GM12892 (cell line): Measurements from ENCODE around the gene VANGL1.

Experiments used
- DNase-seq: peaks from one replicate; pipeline ENCODE4 v3.0.0; 2011; ENCODE audit not compliant: insufficient read length
- FAIRE-seq: peaks from 2 replicates; lab custom pipeline; 2011; peaks lifted over from hg19 to GRCh38; lab: Jason Lieb, UNC
- POLR2A ChIP-seq: IDR thresholded peaks from 2 replicates; pipeline ENCODE4 v1.6.1; 2011; ENCODE audit warnings: low read depth, low read length, control low read depth
- POLR2AphosphoS5 ChIP-seq: IDR thresholded peaks from 2 replicates; pipeline ENCODE4 v1.6.1; 2011; ENCODE audit warnings: low read depth, low read length, control low read depth
- TAF1 ChIP-seq: IDR thresholded peaks from 2 replicates; pipeline ENCODE4 v1.6.1; 2011; ENCODE audit warnings: low read depth, mild to moderate bottlenecking, control low read depth, low read length, borderline replicate concordance

The VANGL1 gene

GRCh38 chr1:115661157-115661556 is 19.4 kb downstream of the VANGL1 start:
- FAIRE-seq = no peak
- DNase-seq = no peak
- TF ChIP-seq TAF1 = no peak
- TF ChIP-seq POLR2A = no peak

GRCh38 chr1:115665319-115666096 is 23.7 kb downstream of the VANGL1 start:
- DNase-seq = no peak
- TF ChIP-seq TAF1 = no peak
- no peak for TF ChIP-seq POLR2AphosphoS5
- TF ChIP-seq POLR2A = no peak
- FAIRE-seq = no peak

GRCh38 chr1:115666206-115666605 is 24.4 kb downstream of the VANGL1 start:
- DNase-seq (no peak), FAIRE-seq (no peak)

GRCh38 chr1:115666702-115667101 is 24.9 kb downstream of the VANGL1 start:
- FAIRE-seq (no peak), DNase-seq (no peak)
- TF ChIP-seq POLR2A = no peak
- no peak for TF ChIP-seq POLR2AphosphoS5
- TF ChIP-seq TAF1 = no peak

More at GRCh38 chr1:115666206-115666605, 24.4 kb downstream of the VANGL1 start:
- TF ChIP-seq POLR2A (no peak), TAF1 (no peak), POLR2AphosphoS5 (no peak)

- FAIRE-seq = no peak
Observed at GRCh38 chr1:115668579-115668978, 26.8 kb downstream of the VANGL1 start.

GRCh38 chr1:115669002-115669673 is 27.4 kb downstream of the VANGL1 start:
- FAIRE-seq (no peak), DNase-seq (no peak)
- no peak for TF ChIP-seq POLR2A
- TF ChIP-seq POLR2AphosphoS5 = no peak
- TF ChIP-seq TAF1 = no peak

More at GRCh38 chr1:115668579-115668978, 26.8 kb downstream of the VANGL1 start:
- TF ChIP-seq TAF1 = no peak
- no peak for TF ChIP-seq POLR2A
- TF ChIP-seq POLR2AphosphoS5 = no peak
- DNase-seq = no peak

GRCh38 chr1:115669886-115670285 is 28.1 kb downstream of the VANGL1 start:
- FAIRE-seq (no peak), DNase-seq (no peak)
- TF ChIP-seq POLR2AphosphoS5 (no peak), POLR2A (no peak), TAF1 (no peak)

- no peak for DNase-seq
- FAIRE-seq = no peak
- no peak for TF ChIP-seq POLR2AphosphoS5
- no peak for TF ChIP-seq POLR2A
- TF ChIP-seq TAF1 = no peak
Observed at GRCh38 chr1:115670476-115671175, 28.9 kb downstream of the VANGL1 start.

- FAIRE-seq (no peak), DNase-seq (no peak)
- TF ChIP-seq POLR2A = no peak
- TF ChIP-seq TAF1 = no peak
- TF ChIP-seq POLR2AphosphoS5 = no peak
Observed at GRCh38 chr1:115671176-115671934, 29.6 kb downstream of the VANGL1 start.

GRCh38 chr1:115672224-115673009 is 30.6 kb downstream of the VANGL1 start:
- TF ChIP-seq TAF1 (no peak), POLR2AphosphoS5 (no peak), POLR2A (no peak)
- no peak for FAIRE-seq

More at GRCh38 chr1:115672224-115673009, 30.6 kb downstream of the VANGL1 start:
- no peak for DNase-seq
